IPS DF 4.7 (cell line): ENCODE results near the gene COL11A1.
"Not testable (repeated sequence)": the region's sequence is repeated elsewhere in the genome, so short reads cannot be mapped to it uniquely, and the experiment has no call there.

ENCODE experiments used
- DNase-seq: peaks from one replicate; pipeline ENCODE4 v3.0.0-alpha.2; 2013; ENCODE audit warnings: low spot score; ENCODE audit errors: extremely low read depth

The COL11A1 gene

GRCh38 chr1:103108376-103109150 lies at the start of gene COL11A1:
COL11A1 (minus strand) TSS chr1:103108522; CDS start chr1:103108178, 344 bp downstream.
- DNase-seq: no peak

GRCh38 chr1:103156966-103157365 lies 48.6 kb upstream of the COL11A1 start:
- DNase-seq: no peak

GRCh38 chr1:103146166-103146565 lies 37.8 kb upstream of the COL11A1 start:
- DNase-seq: no peak

GRCh38 chr1:103145449-103145848 lies 37.1 kb upstream of the COL11A1 start:
- DNase-seq: no peak

GRCh38 chr1:103144681-103145080 lies 36.4 kb upstream of the COL11A1 start:
- no peak for DNase-seq

- no peak for DNase-seq
Measured at GRCh38 chr1:103142461-103142860, 34.1 kb upstream of the COL11A1 start.

- no peak for DNase-seq
Measured at GRCh38 chr1:103129796-103130195, 21.5 kb upstream of the COL11A1 start.

GRCh38 chr1:103129255-103129654 lies 20.9 kb upstream of the COL11A1 start:
- no peak for DNase-seq

- not testable (repeated sequence) for DNase-seq
Measured at GRCh38 chr1:103128256-103128655, 19.9 kb upstream of the COL11A1 start.

GRCh38 chr1:103125219-103125618 lies 16.9 kb upstream of the COL11A1 start:
- DNase-seq: no peak

GRCh38 chr1:103122983-103123720 lies 14.8 kb upstream of the COL11A1 start:
- no peak for DNase-seq

GRCh38 chr1:103120981-103121380 lies 12.7 kb upstream of the COL11A1 start:
- DNase-seq: no peak

GRCh38 chr1:103112546-103112945 lies 4.2 kb upstream of the COL11A1 start:
- DNase-seq: no peak

GRCh38 chr1:103111926-103112325 lies 3.6 kb upstream of the COL11A1 start:
- DNase-seq: no peak

GRCh38 chr1:103110701-103111100 lies 2.4 kb upstream of the COL11A1 start:
- DNase-seq: no peak

- no peak for DNase-seq
Measured at GRCh38 chr1:103109311-103109920, 1.1 kb upstream of the COL11A1 start.

- no peak for DNase-seq
Measured at GRCh38 chr1:103107741-103108375, 464 bp downstream of the COL11A1 start.

GRCh38 chr1:103106426-103107341 lies 1.6 kb downstream of the COL11A1 start:
- DNase-seq: no peak

GRCh38 chr1:103101399-103101798 lies 6.9 kb downstream of the COL11A1 start:
- no peak for DNase-seq

- no peak for DNase-seq
Measured at GRCh38 chr1:103089221-103089620, 19.1 kb downstream of the COL11A1 start.

GRCh38 chr1:103087256-103087655 lies 21.1 kb downstream of the COL11A1 start:
- no peak for DNase-seq
